Endothelial cell of umbilical vein (primary cell): Measurements from ENCODE around the gene TECTA. TPM values are rescaled to one million over a fixed set of nuclear protein-coding genes. Genes with fewer than 3 reads are reported as not detected.

ENCODE experiments used
- BruUV-seq: library from RNA; stranded (reverse); fragments of 400-500 nt; replicated peaks from 2 replicates; lab custom pipeline; 2021; lab: Mats Ljungman, UMichigan
- CTCF ChIA-PET: fragments of 300-600, 350-600 bp; sonication (Branson Sonifier 250); formaldehyde crosslinking; loops from one replicate; lab custom pipeline; 2021; ENCODE audit warnings: antibody characterized with exemption, inconsistent platforms; lab: Charles Lee
- POLR2A ChIA-PET: fragments of 300-600, 350-600 bp; sonication (Branson Sonifier 250); formaldehyde crosslinking; loops from one replicate; lab custom pipeline; 2021; ENCODE audit warnings: antibody characterized with exemption, inconsistent platforms; lab: Charles Lee
- DNase-seq: peaks from one replicate; pipeline ENCODE4 v3.0.0-alpha.2; 2011; ENCODE audit warnings: low read depth, low spot score
- FAIRE-seq: peaks from 2 replicates; lab custom pipeline; 2011; peaks lifted over from hg19 to GRCh38; lab: Jason Lieb, UNC
- H2AFZ ChIP-seq: 2 replicates; pipeline ENCODE4 v1.6.0; 2012; ENCODE audit warnings: low read depth, low read length, control low read depth, inconsistent platforms
- H3K27ac ChIP-seq: 2 replicates; pipeline ENCODE4 v1.5.1; 2011; ENCODE audit warnings: low read depth, mild to moderate bottlenecking, control low read depth, low read length, moderate library complexity; ENCODE audit not compliant: insufficient read depth
- H3K27me3 ChIP-seq, 2 experiments: 2 replicates each; pipeline versions ENCODE4 v1.6.0 to v1.6.1; 2011; ENCODE audit warnings: low read length in 2 of 2, mixed read lengths in 1 of 2; ENCODE audit not compliant: control insufficient read depth in 2 of 2, insufficient read depth in 2 of 2
- H3K36me3 ChIP-seq, 2 experiments: 2 replicates in 1 of 2; 3 replicates in 1 of 2; pipeline ENCODE4 v1.5.1; 2011; ENCODE audit warnings: low read length in 2 of 2, mild to moderate bottlenecking in 1 of 2, moderate library complexity in 1 of 2; ENCODE audit not compliant: control insufficient read depth in 2 of 2, insufficient read depth in 2 of 2; ENCODE audit errors: extremely low read depth in 1 of 2
- H3K4me1 ChIP-seq: 3 replicates; pipeline ENCODE4 v1.5.1; 2011; ENCODE audit warnings: mild to moderate bottlenecking, low read length; ENCODE audit not compliant: control insufficient read depth, insufficient read depth; ENCODE audit errors: extremely low read depth
- H3K4me2 ChIP-seq: 2 replicates; pipeline ENCODE4 v1.6.1; 2011; ENCODE audit warnings: low read length, control low read depth, mixed read lengths; ENCODE audit not compliant: insufficient read depth
- H3K4me3 ChIP-seq, 3 experiments: fragments of 200-600 bp in 1 of 3; sonication (generic), shearing (Covaris generic) in 1 of 3; replicated peaks in 1 of 3; 2 replicates each; pipeline ENCODE4 v1.5.1; 2011 to 2016; ENCODE audit warnings: control low read depth in 3 of 3, low read length in 3 of 3, mild to moderate bottlenecking in 2 of 3, inconsistent platforms in 1 of 3, low read depth in 1 of 3, moderate library complexity in 1 of 3; ENCODE audit not compliant: insufficient read depth in 1 of 3
- H3K79me2 ChIP-seq: 2 replicates; pipeline ENCODE4 v1.6.0; 2012; ENCODE audit warnings: low read length, inconsistent platforms; ENCODE audit not compliant: control insufficient read depth, insufficient read depth
- H3K9ac ChIP-seq: replicated peaks from 2 replicates; pipeline ENCODE3; 2011; ENCODE audit warnings: low read length, control low read depth; ENCODE audit not compliant: insufficient read depth; ENCODE audit errors: extremely low read depth
- H3K9me1 ChIP-seq: replicated peaks from 3 replicates; pipeline ENCODE4 v1.6.0; 2011; ENCODE audit warnings: mild to moderate bottlenecking, low read length; ENCODE audit not compliant: control insufficient read depth, insufficient read depth; ENCODE audit errors: extremely low read depth
- H3K9me3 ChIP-seq: replicated peaks from 2 replicates; pipeline ENCODE4 v1.5.1; 2012; ENCODE audit warnings: low read length, inconsistent platforms; ENCODE audit not compliant: control insufficient read depth, insufficient read depth
- H4K20me1 ChIP-seq: replicated peaks from 2 replicates; pipeline ENCODE3; 2011; ENCODE audit warnings: mild to moderate bottlenecking, low read length; ENCODE audit not compliant: control insufficient read depth, insufficient read depth; ENCODE audit errors: extremely low read depth
- CTCF ChIP-seq, 2 donors: IDR thresholded peaks; 1 replicate in 1 of 2; 2 replicates in 1 of 2; pipeline ENCODE4 v1.5.1; 2011; ENCODE audit warnings: low read length in 2 of 2, mild to moderate bottlenecking in 2 of 2, moderate library complexity in 2 of 2, control low read depth in 1 of 2, inconsistent platforms in 1 of 2, low read depth in 1 of 2; ENCODE audit not compliant: insufficient read depth in 1 of 2; ENCODE audit errors: extremely low read depth in 1 of 2
- EZH2 ChIP-seq: IDR thresholded peaks from 2 replicates; pipeline ENCODE4 v1.6.1; 2012; ENCODE audit warnings: borderline replicate concordance, low read depth, mild to moderate bottlenecking, moderate library complexity, low read length, inconsistent platforms; ENCODE audit not compliant: severe bottlenecking
- FOS ChIP-seq: IDR thresholded peaks from 2 replicates; pipeline ENCODE4 v1.6.1; 2011; ENCODE audit warnings: mild to moderate bottlenecking, low read length, moderate library complexity, borderline replicate concordance; ENCODE audit not compliant: insufficient read depth
- GATA2 ChIP-seq: IDR thresholded peaks from 2 replicates; pipeline ENCODE4 v1.7.0; 2011; ENCODE audit warnings: low read depth, mild to moderate bottlenecking, moderate library complexity, mixed read lengths, low read length; ENCODE audit not compliant: insufficient read length, insufficient read depth
- JUN ChIP-seq: IDR thresholded peaks from 2 replicates; pipeline ENCODE4 v1.6.1; 2011; ENCODE audit warnings: borderline replicate concordance, low read depth; ENCODE audit not compliant: insufficient read length, insufficient read depth
- MAX ChIP-seq: IDR thresholded peaks from 2 replicates; pipeline ENCODE4 v1.6.1; 2011; ENCODE audit not compliant: insufficient read depth, insufficient read length
- MYC ChIP-seq: IDR thresholded peaks from one replicate; pipeline ENCODE4 v1.6.1; 2011; ENCODE audit warnings: mild to moderate bottlenecking, low read depth, low read length
- POLR2A ChIP-seq: IDR thresholded peaks from 2 replicates; pipeline ENCODE4 v1.6.1; 2012; ENCODE audit warnings: low read depth, mild to moderate bottlenecking, control low read depth, low read length
- POLR2AphosphoS5 ChIP-seq: IDR thresholded peaks from 2 replicates; pipeline ENCODE4 v1.6.1; 2012; ENCODE audit warnings: low read depth, mild to moderate bottlenecking, control low read depth, low read length, moderate library complexity; ENCODE audit not compliant: insufficient read depth
- dilution Hi-C: fragments of 300-500 bp; cut with MboI; formaldehyde crosslinking; loops from one replicate; pipeline ENCODE4 v1.15.0; 2019; ENCODE audit warnings: low sequenced_read_pairs; ENCODE audit not compliant: extremely low pct_ligation_motif_present
- intact Hi-C: fragments of 100-400 bp; cut with micrococcal nuclease; formaldehyde crosslinking; loops from one replicate; pipeline ENCODE4 v1.10.0; 2022
- polyA plus RNA-seq, 4 experiments: library from polyadenylated mRNA; depleted of rRNA in 3 of 4; stranded (reverse) in 3 of 4; unstranded in 1 of 4; fragments of >200 nt; gene quantifications; 2 replicates each; pipeline versions ENCODE4 v1.2.1 to v1.2.3, GENCODE V29; 2011 to 2012; ENCODE audit warnings: missing spikeins in 1 of 4
- total RNA-seq: library from RNA; stranded (reverse); gene quantifications from 2 replicates; pipeline ENCODE4 v1.2.3, GENCODE V29; 2021

Gene TECTA
- total and polyA plus RNA-seq, 2 donors (not counting 3 experiments of a cell fraction or from before 2014, with no cell fraction given): 0.44 to 0.69 TPM

- intact Hi-C loops (no loop called here), dilution Hi-C loops (no loop called here)
- Histone ChIP-seq H3K27ac (no peak overlapping the region), H3K9me3 (no peaks in the 10 kb centered on the region), H3K4me1 (no peaks in the 10 kb centered on the region), H3K9ac (no peak overlapping the region), H3K4me3 (no peak overlapping the region), H2AFZ (no peak overlapping the region), H3K27me3 (no peaks in the 10 kb centered on the region), H3K79me2 (no peaks in the 10 kb centered on the region), H4K20me1 (no peaks in the 10 kb centered on the region), H3K9me1 (no peaks in the 10 kb centered on the region), H3K4me2 (no peak overlapping the region), H3K36me3 (no peaks in the 10 kb centered on the region)
- no peak for TF ChIP-seq POLR2A
- TF ChIP-seq EZH2: no peak
- TF ChIP-seq JUN: no peak
- TF ChIP-seq MYC: no peak
- no peak for TF ChIP-seq POLR2AphosphoS5
- TF ChIP-seq GATA2: no peak
- no peak for TF ChIP-seq FOS
- no peak for FAIRE-seq
- ChIA-PET CTCF (interaction anchor here (1.4 kb wide), 1 partner anchor 13 kb away, joined by 6 read pairs; no protein-coding TSS in a partner anchor), POLR2A (no interaction called here)
- no peak for DNase-seq
- no TSS peak for BruUV-seq
Observed at GRCh38 chr11:121207485-121208115, 106.6 kb downstream of the TECTA start.

GRCh38 chr11:121210445-121211080 is 109.5 kb downstream of the TECTA start:
- Histone ChIP-seq H3K4me2 (no peak overlapping the region), H4K20me1 (no peaks in the 10 kb centered on the region), H3K27ac (no peak overlapping the region), H3K79me2 (no peaks in the 10 kb centered on the region), H3K27me3 (no peaks in the 10 kb centered on the region), H3K9ac (no peak overlapping the region), H3K9me3 (no peaks in the 10 kb centered on the region), H3K4me3 (no peak overlapping the region), H2AFZ (no peak overlapping the region), H3K36me3 (no peaks in the 10 kb centered on the region), H3K9me1 (no peaks in the 10 kb centered on the region), H3K4me1 (no peaks in the 10 kb centered on the region)
- ChIA-PET POLR2A (no interaction called here), CTCF (interaction anchor here (2.0 to 2.3 kb wide), 2 partner anchors 16 kb away, joined by 5 to 10 read pairs; no protein-coding TSS in a partner anchor)
- BruUV-seq: no TSS peak
- no peak for FAIRE-seq
- intact Hi-C loops (no loop called here), dilution Hi-C loops (no loop called here)
- no peak for DNase-seq
- TF ChIP-seq FOS: no peak
- no peak for TF ChIP-seq POLR2A
- TF ChIP-seq CTCF (IDR thresholded peaks at IDR 0.05; ENCODE audit: extremely low read depth in 1 of 2, insufficient read depth in 1 of 2, low read depth in 1 of 2, low read length in 2 of 2): no peak
- no peak for TF ChIP-seq EZH2
- TF ChIP-seq GATA2: no peak
- no peak for TF ChIP-seq MYC
- no peak for TF ChIP-seq JUN
- TF ChIP-seq POLR2AphosphoS5: no peak
- TF ChIP-seq MAX: no peak
